ENCODE results near the gene MAMLD1.

MAMLD1 gene

GRCh38 chrX:150324035-150324728 is 38.9 kb upstream of the MAMLD1 start:
- Histone ChIP-seq H3K4me3 (replicated peaks; ENCODE audit: low read depth, low read length) (no peak overlapping the region), H3K36me3 (ENCODE audit: control insufficient read depth, insufficient read depth, low read length) (no peaks in the 10 kb centered on the region), H3K27me3 (replicated peaks; ENCODE audit: control insufficient read depth, insufficient read depth, low read length) (no peaks in the 10 kb centered on the region; the same call in 1 of the 2 replicates)
- DNase-seq (ENCODE audit: extremely low read depth, insufficient read length) = no peak
- TF ChIP-seq CTCF (IDR thresholded peaks at IDR 0.05; ENCODE audit: insufficient read depth, low read length, poor library complexity, severe bottlenecking) = no peak

- no peak overlapping the region for H3K4me3 ChIP-seq (replicated peaks; ENCODE audit: low read depth, low read length)
- TF ChIP-seq CTCF (IDR thresholded peaks at IDR 0.05; ENCODE audit: insufficient read depth, low read length, poor library complexity, severe bottlenecking) = no peak
- no peak for DNase-seq (ENCODE audit: extremely low read depth, insufficient read length)
- H3K36me3 ChIP-seq (ENCODE audit: control insufficient read depth, insufficient read depth, low read length) = no peaks in the 10 kb centered on the region
- no peaks in the 10 kb centered on the region; the same call in 1 of the 2 replicates for H3K27me3 ChIP-seq (replicated peaks; ENCODE audit: control insufficient read depth, insufficient read depth, low read length)
Observed at GRCh38 chrX:150324919-150325318, 38.2 kb upstream of the MAMLD1 start.

- no peak for TF ChIP-seq CTCF (IDR thresholded peaks at IDR 0.05; ENCODE audit: insufficient read depth, low read length, poor library complexity, severe bottlenecking)
- no peaks in the 10 kb centered on the region for H3K36me3 ChIP-seq (ENCODE audit: control insufficient read depth, insufficient read depth, low read length)
- H3K27me3 ChIP-seq (replicated peaks; ENCODE audit: control insufficient read depth, insufficient read depth, low read length) = no peaks in the 10 kb centered on the region; the same call in 1 of the 2 replicates
- no peak overlapping the region for H3K4me3 ChIP-seq (replicated peaks; ENCODE audit: low read depth, low read length)
- DNase-seq (ENCODE audit: extremely low read depth, insufficient read length) = no peak
Observed at GRCh38 chrX:150326541-150327247, 36.4 kb upstream of the MAMLD1 start.

GRCh38 chrX:150329282-150329681 is 33.8 kb upstream of the MAMLD1 start:
- no peak for DNase-seq (ENCODE audit: extremely low read depth, insufficient read length)
- Histone ChIP-seq H3K36me3 (ENCODE audit: control insufficient read depth, insufficient read depth, low read length) (no peaks in the 10 kb centered on the region), H3K4me3 (replicated peaks; ENCODE audit: low read depth, low read length) (no peak overlapping the region), H3K27me3 (replicated peaks; ENCODE audit: control insufficient read depth, insufficient read depth, low read length) (no peaks in the 10 kb centered on the region; the same call in none of the 2 replicates)
- no peak for TF ChIP-seq CTCF (IDR thresholded peaks at IDR 0.05; ENCODE audit: insufficient read depth, low read length, poor library complexity, severe bottlenecking)

- Histone ChIP-seq H3K4me3 (replicated peaks; ENCODE audit: low read depth, low read length) (no peak overlapping the region), H3K36me3 (ENCODE audit: control insufficient read depth, insufficient read depth, low read length) (no peaks in the 10 kb centered on the region), H3K27me3 (replicated peaks; ENCODE audit: control insufficient read depth, insufficient read depth, low read length) (no peaks in the 10 kb centered on the region; the same call in none of the 2 replicates)
- DNase-seq (ENCODE audit: extremely low read depth, insufficient read length) = no peak
- no peak for TF ChIP-seq CTCF (IDR thresholded peaks at IDR 0.05; ENCODE audit: insufficient read depth, low read length, poor library complexity, severe bottlenecking)
Observed at GRCh38 chrX:150329868-150330267, 33.2 kb upstream of the MAMLD1 start.
